Testis (tissue), 2 donors: Measurements from ENCODE around the gene NALCN.

Experiments
- POLR2A ChIP-seq: fragments of 450-650 bp; IDR thresholded peaks from one replicate; pipeline ENCODE4 v1.6.1; 2017; ENCODE audit warnings: antibody characterized with exemption, mild to moderate bottlenecking, moderate library complexity
- TF ChIP-seq, protein P1 (sequence below), 3 experiments: fragments of 450-650 bp in 2 of 3; fragments of 200-600 bp in 1 of 3; sonication (generic) in 1 of 3; IDR thresholded peaks; one replicate each; pipeline ENCODE4 v1.5.1; 2016 to 2019; ENCODE audit warnings: antibody characterized with exemption in 3 of 3, mild to moderate bottlenecking in 2 of 3, moderate library complexity in 1 of 3

DNA sequence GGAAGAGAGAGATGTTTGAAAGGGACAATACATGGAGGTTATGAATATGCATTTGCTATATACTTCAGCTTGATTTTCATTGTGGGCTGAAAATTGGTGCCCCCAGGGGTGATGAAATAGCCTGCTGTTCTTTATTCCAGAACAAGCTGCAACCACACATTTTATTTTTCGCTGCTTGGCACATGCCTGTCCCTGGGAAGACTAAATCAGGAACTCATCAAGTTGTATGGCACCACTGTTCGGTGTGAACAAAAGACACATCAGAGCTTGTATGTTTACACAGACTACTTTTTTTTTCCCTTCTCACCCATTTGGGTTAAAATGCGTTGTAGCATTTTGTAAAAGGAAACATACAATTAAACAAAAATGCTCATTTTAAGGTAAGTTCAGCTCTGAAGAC lies 230.7 kb downstream of the NALCN start:
- TF ChIP-seq, protein P1, sequence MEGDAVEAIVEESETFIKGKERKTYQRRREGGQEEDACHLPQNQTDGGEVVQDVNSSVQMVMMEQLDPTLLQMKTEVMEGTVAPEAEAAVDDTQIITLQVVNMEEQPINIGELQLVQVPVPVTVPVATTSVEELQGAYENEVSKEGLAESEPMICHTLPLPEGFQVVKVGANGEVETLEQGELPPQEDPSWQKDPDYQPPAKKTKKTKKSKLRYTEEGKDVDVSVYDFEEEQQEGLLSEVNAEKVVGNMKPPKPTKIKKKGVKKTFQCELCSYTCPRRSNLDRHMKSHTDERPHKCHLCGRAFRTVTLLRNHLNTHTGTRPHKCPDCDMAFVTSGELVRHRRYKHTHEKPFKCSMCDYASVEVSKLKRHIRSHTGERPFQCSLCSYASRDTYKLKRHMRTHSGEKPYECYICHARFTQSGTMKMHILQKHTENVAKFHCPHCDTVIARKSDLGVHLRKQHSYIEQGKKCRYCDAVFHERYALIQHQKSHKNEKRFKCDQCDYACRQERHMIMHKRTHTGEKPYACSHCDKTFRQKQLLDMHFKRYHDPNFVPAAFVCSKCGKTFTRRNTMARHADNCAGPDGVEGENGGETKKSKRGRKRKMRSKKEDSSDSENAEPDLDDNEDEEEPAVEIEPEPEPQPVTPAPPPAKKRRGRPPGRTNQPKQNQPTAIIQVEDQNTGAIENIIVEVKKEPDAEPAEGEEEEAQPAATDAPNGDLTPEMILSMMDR (IDR thresholded peaks at IDR 0.05) = no peak
- no peak for TF ChIP-seq POLR2A
